NCI-H2029 (cell line): Measurements from ENCODE around the gene MYBPH.

ENCODE experiments used
- DNase-seq: peaks from one replicate; lab custom pipeline; 2025; lab: John Stamatoyannopoulos, UW

The MYBPH gene

GRCh38 chr1:203200916-203201315 is 25.3 kb upstream of the MYBPH start:
- no peak for DNase-seq

GRCh38 chr1:203199816-203200571 is 24.4 kb upstream of the MYBPH start:
- no peak for DNase-seq

GRCh38 chr1:203199481-203199815 is 23.8 kb upstream of the MYBPH start:
- DNase-seq = no peak

- no peak for DNase-seq
Observed at GRCh38 chr1:203199002-203199401, 23.4 kb upstream of the MYBPH start.

- DNase-seq = no peak
Observed at GRCh38 chr1:203197625-203198024, 22.0 kb upstream of the MYBPH start.

GRCh38 chr1:203196371-203196770 is 20.7 kb upstream of the MYBPH start:
- no peak for DNase-seq

GRCh38 chr1:203190949-203191348 is 15.3 kb upstream of the MYBPH start:
- no peak for DNase-seq

GRCh38 chr1:203189951-203190352 is 14.3 kb upstream of the MYBPH start:
- DNase-seq = no peak

- DNase-seq = no peak
Observed at GRCh38 chr1:203188686-203189232, 13.1 kb upstream of the MYBPH start.

- DNase-seq = no peak
Observed at GRCh38 chr1:203187689-203188264, 12.2 kb upstream of the MYBPH start.

GRCh38 chr1:203187304-203187685 is 11.7 kb upstream of the MYBPH start:
- DNase-seq = no peak

GRCh38 chr1:203186446-203187303 is 11.0 kb upstream of the MYBPH start, which contains the start of gene CHI3L1:
Gene CHI3L1 (minus strand): TSS chr1:203186704. CDS start chr1:203186623, 81 bp downstream.
- DNase-seq = no peak

GRCh38 chr1:203186091-203186445 is 10.4 kb upstream of the MYBPH start:
- DNase-seq = no peak

GRCh38 chr1:203185585-203185984 is 10.0 kb upstream of the MYBPH start:
- DNase-seq = no peak

GRCh38 chr1:203185061-203185461 is 9.4 kb upstream of the MYBPH start:
- no peak for DNase-seq

GRCh38 chr1:203184467-203184866 is 8.8 kb upstream of the MYBPH start:
- no peak for DNase-seq

- DNase-seq = no peak
Observed at GRCh38 chr1:203183828-203184227, 8.2 kb upstream of the MYBPH start.

- no peak for DNase-seq
Observed at GRCh38 chr1:203182387-203182953, 6.8 kb upstream of the MYBPH start.

GRCh38 chr1:203181586-203182386 is 6.2 kb upstream of the MYBPH start:
- DNase-seq = no peak

- no peak for DNase-seq
Observed at GRCh38 chr1:203180611-203181330, 5.1 kb upstream of the MYBPH start.

GRCh38 chr1:203179667-203180005 is 4.0 kb upstream of the MYBPH start:
- DNase-seq = no peak
